WTC11 (cell line): ENCODE measurements around the gene SLC28A1. TPM values are rescaled to one million over a fixed set of nuclear protein-coding genes. Genes with fewer than 3 reads are reported as not detected.

Experiments
- ATAC-seq: fragments of 200-7000 bp; cut with Tn5 transposase; 2 replicates; pipeline ENCODE4 v1.10.0; 2021; ENCODE audit warnings: mild to moderate bottlenecking, moderate library complexity
- CTCF ChIA-PET: fragments of 300-600 bp; sonication (Branson Sonifier 250); formaldehyde crosslinking; loops from one replicate; lab custom pipeline; 2021; ENCODE audit warnings: antibody characterized with exemption; lab: Charles Lee
- POLR2A ChIA-PET: fragments of 350-600 bp; sonication (Branson Sonifier 250); formaldehyde crosslinking; loops from one replicate; lab custom pipeline; 2021; ENCODE audit warnings: antibody characterized with exemption; lab: Charles Lee
- DNase-seq: peaks from one replicate; pipeline ENCODE4 v3.0.0; 2021; ENCODE audit warnings: low spot score
- H3K27ac Mint-ChIP-seq: 2 replicates; pipeline ENCODE4 v1.8.0; 2021; ENCODE audit warnings: mixed read lengths
- H3K27me3 Mint-ChIP-seq: 2 replicates; pipeline ENCODE4 v1.8.0; 2021; ENCODE audit warnings: low read depth, mild to moderate bottlenecking, moderate library complexity, mixed read lengths
- H3K36me3 Mint-ChIP-seq: 2 replicates; pipeline ENCODE4 v1.8.0; 2021; ENCODE audit warnings: mixed read lengths
- H3K4me1 Mint-ChIP-seq: 2 replicates; pipeline ENCODE4 v1.8.0; 2022; ENCODE audit warnings: mixed read lengths
- H3K4me3 Mint-ChIP-seq: 2 replicates; pipeline ENCODE4 v1.8.0; 2021; ENCODE audit warnings: mild to moderate bottlenecking, moderate library complexity, mixed read lengths
- H3K9me3 Mint-ChIP-seq: 2 replicates; pipeline ENCODE4 v1.8.0; 2021; ENCODE audit warnings: mixed read lengths
- E2F5 ChIP-seq: sonication (generic); formaldehyde crosslinking; IDR thresholded peaks from 2 replicates; pipeline ENCODE4 v1.8.1; 2022; ENCODE audit warnings: mild to moderate bottlenecking, moderate library complexity, missing genetic modification reagents
- ETV6 ChIP-seq: sonication (generic); formaldehyde crosslinking; IDR thresholded peaks from 2 replicates; pipeline ENCODE4 v1.8.1; 2022; ENCODE audit warnings: mild to moderate bottlenecking, missing genetic modification reagents
- FOXJ3 ChIP-seq: sonication (generic); formaldehyde crosslinking; IDR thresholded peaks from 2 replicates; pipeline ENCODE4 v1.9.0; 2021; ENCODE audit warnings: missing genetic modification reagents, mild to moderate bottlenecking, borderline replicate concordance
- IRF1 ChIP-seq: sonication (generic); formaldehyde crosslinking; IDR thresholded peaks from 2 replicates; pipeline ENCODE4 v1.8.0; 2023; ENCODE audit warnings: missing genetic modification reagents
- IRF2 ChIP-seq: sonication (generic); formaldehyde crosslinking; IDR thresholded peaks from 2 replicates; pipeline ENCODE4 v1.8.0; 2022; ENCODE audit warnings: low read depth, missing genetic modification reagents, borderline replicate concordance
- MLX ChIP-seq: sonication (generic); formaldehyde crosslinking; IDR thresholded peaks from 2 replicates; pipeline ENCODE4 v1.8.1; 2023; ENCODE audit warnings: mild to moderate bottlenecking, missing genetic modification reagents, moderate library complexity
- PRDM15 ChIP-seq: sonication (generic); formaldehyde crosslinking; IDR thresholded peaks from 2 replicates; pipeline ENCODE4 v1.8.0; 2022; ENCODE audit warnings: missing genetic modification reagents
- ZNF532 ChIP-seq: fragments of 250-450 bp; sonication (Bioruptor Pico); IDR thresholded peaks from 2 replicates; pipeline ENCODE4 v1.9.0; 2021; ENCODE audit warnings: mild to moderate bottlenecking, borderline replicate concordance
- total RNA-seq: library from RNA; stranded (reverse); gene quantifications from 3 replicates; pipeline ENCODE4 v1.2.3, GENCODE V29; 2021
- TF ChIP-seq, protein P1 (sequence below): sonication (generic); formaldehyde crosslinking; IDR thresholded peaks from 2 replicates; pipeline ENCODE4 v1.8.0; 2022; ENCODE audit warnings: mild to moderate bottlenecking, missing genetic modification reagents
- TF ChIP-seq, protein P2 (sequence below): sonication (generic); formaldehyde crosslinking; IDR thresholded peaks from 2 replicates; pipeline ENCODE4 v1.8.0; 2023; ENCODE audit warnings: missing genetic modification reagents, mild to moderate bottlenecking, borderline replicate concordance
- TF ChIP-seq, protein P3 (sequence below): sonication (generic); formaldehyde crosslinking; IDR thresholded peaks from 2 replicates; pipeline ENCODE4 v1.8.1; 2023; ENCODE audit warnings: mild to moderate bottlenecking, missing genetic modification reagents, moderate library complexity

The SLC28A1 gene
- total RNA-seq, 1 experiment from 2014 or later = not detected

GRCh38 chr15:84968301-84968700 is 83.8 kb downstream of the SLC28A1 start (continued):
- TF ChIP-seq PRDM15 (CRISPR knock-in tag) = no peak

DNA sequence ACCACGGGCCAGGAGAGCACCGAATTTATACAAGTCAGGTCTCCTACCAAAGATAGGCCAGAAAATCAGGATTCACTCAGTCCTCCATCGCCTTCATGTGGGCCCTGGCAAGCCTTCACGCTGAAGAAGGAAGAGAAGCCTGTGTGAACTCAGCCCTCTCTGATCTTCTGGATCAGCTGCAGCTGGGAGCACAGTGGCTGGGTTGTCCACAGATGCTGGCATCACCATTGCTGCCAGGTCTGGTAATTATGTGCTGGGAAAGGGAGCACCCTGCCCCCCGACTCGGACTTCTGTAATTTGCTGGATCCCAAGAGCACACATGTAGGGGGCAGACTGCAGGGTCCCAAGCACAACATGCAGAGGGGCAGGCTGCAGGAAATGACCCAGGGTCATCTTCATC is 84.8 kb downstream of the SLC28A1 start:
- Mint-ChIP-seq H3K27ac (no peak overlapping the region), H3K4me1 (peaks cover 17% of the 10 kb centered on the region), H3K36me3 (peaks cover 11% of the 10 kb centered on the region), H3K4me3 (no peak overlapping the region), H3K27me3 (peaks cover 6% of the 10 kb centered on the region), H3K9me3 (peaks cover 34% of the 10 kb centered on the region)
- CTCF ChIA-PET = no interaction called here
- ATAC-seq = no peak
- TF ChIP-seq FOXJ3 = no peak
- TF ChIP-seq MLX (CRISPR knock-in tag) = no peak
- TF ChIP-seq, protein P1, sequence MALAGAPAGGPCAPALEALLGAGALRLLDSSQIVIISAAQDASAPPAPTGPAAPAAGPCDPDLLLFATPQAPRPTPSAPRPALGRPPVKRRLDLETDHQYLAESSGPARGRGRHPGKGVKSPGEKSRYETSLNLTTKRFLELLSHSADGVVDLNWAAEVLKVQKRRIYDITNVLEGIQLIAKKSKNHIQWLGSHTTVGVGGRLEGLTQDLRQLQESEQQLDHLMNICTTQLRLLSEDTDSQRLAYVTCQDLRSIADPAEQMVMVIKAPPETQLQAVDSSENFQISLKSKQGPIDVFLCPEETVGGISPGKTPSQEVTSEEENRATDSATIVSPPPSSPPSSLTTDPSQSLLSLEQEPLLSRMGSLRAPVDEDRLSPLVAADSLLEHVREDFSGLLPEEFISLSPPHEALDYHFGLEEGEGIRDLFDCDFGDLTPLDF (CRISPR knock-in tag) = no peak
- POLR2A ChIA-PET = no interaction called here
- no peak for DNase-seq

GRCh38 chr15:84970843-84971242 is 86.4 kb downstream of the SLC28A1 start:
- H3K27ac Mint-ChIP-seq = no peak overlapping the region
- H3K4me3 Mint-ChIP-seq = no peak overlapping the region
- ATAC-seq (no peak), DNase-seq (no peak)
- POLR2A ChIA-PET = interaction anchor here (0.9 kb wide), 1 partner anchor 121 kb away, joined by 5 read pairs; no protein-coding TSS in a partner anchor
- peaks cover 6% of the 10 kb centered on the region for H3K27me3 Mint-ChIP-seq
- peaks cover 6% of the 10 kb centered on the region for H3K36me3 Mint-ChIP-seq
- peaks cover 26% of the 10 kb centered on the region for H3K4me1 Mint-ChIP-seq
- peaks cover 19% of the 10 kb centered on the region for H3K9me3 Mint-ChIP-seq
- CTCF ChIA-PET = interaction anchor here (1.9 kb wide), 1 partner anchor 16 kb away, joined by 6 read pairs; no protein-coding TSS in a partner anchor
- TF ChIP-seq E2F5 (CRISPR knock-in tag) (no peak), ZNF532 (CRISPR knock-in tag) (no peak), ETV6 (CRISPR knock-in tag) (no peak), IRF1 (no peak), IRF2 (CRISPR knock-in tag) (no peak)
- TF ChIP-seq, protein P2, sequence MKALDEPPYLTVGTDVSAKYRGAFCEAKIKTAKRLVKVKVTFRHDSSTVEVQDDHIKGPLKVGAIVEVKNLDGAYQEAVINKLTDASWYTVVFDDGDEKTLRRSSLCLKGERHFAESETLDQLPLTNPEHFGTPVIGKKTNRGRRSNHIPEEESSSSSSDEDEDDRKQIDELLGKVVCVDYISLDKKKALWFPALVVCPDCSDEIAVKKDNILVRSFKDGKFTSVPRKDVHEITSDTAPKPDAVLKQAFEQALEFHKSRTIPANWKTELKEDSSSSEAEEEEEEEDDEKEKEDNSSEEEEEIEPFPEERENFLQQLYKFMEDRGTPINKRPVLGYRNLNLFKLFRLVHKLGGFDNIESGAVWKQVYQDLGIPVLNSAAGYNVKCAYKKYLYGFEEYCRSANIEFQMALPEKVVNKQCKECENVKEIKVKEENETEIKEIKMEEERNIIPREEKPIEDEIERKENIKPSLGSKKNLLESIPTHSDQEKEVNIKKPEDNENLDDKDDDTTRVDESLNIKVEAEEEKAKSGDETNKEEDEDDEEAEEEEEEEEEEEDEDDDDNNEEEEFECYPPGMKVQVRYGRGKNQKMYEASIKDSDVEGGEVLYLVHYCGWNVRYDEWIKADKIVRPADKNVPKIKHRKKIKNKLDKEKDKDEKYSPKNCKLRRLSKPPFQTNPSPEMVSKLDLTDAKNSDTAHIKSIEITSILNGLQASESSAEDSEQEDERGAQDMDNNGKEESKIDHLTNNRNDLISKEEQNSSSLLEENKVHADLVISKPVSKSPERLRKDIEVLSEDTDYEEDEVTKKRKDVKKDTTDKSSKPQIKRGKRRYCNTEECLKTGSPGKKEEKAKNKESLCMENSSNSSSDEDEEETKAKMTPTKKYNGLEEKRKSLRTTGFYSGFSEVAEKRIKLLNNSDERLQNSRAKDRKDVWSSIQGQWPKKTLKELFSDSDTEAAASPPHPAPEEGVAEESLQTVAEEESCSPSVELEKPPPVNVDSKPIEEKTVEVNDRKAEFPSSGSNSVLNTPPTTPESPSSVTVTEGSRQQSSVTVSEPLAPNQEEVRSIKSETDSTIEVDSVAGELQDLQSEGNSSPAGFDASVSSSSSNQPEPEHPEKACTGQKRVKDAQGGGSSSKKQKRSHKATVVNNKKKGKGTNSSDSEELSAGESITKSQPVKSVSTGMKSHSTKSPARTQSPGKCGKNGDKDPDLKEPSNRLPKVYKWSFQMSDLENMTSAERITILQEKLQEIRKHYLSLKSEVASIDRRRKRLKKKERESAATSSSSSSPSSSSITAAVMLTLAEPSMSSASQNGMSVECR (CRISPR knock-in tag) = no peak
- TF ChIP-seq, protein P3, sequence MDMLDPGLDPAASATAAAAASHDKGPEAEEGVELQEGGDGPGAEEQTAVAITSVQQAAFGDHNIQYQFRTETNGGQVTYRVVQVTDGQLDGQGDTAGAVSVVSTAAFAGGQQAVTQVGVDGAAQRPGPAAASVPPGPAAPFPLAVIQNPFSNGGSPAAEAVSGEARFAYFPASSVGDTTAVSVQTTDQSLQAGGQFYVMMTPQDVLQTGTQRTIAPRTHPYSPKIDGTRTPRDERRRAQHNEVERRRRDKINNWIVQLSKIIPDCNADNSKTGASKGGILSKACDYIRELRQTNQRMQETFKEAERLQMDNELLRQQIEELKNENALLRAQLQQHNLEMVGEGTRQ (CRISPR knock-in tag) = no peak
